ENCODE measurements around the gene RHBG. TPM values are rescaled to one million over a fixed set of nuclear protein-coding genes. Genes with fewer than 3 reads are reported as not detected.

Gene RHBG
- total RNA-seq, 1 donor from 2014 or later, result not detected

DNA sequence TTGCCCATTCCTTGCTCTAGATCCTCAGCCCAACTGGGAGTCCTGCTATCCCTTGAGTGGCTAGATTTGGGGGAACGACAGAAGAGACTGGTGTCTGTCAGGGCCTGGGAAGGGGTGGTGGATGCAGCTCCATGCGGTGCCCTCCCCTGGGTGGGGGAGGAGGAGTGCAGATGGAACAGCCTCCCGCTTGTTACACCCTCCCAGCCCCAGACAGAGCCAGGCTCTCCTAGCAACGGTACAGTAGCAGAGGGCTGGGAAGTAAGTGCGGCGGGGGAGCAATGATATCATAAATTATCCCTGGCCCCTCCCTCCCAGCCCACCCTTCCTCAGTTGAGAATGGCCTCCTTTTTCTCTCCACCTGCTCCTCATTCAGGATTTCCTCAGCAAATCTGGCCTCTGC is 37.2 kb downstream of the RHBG start:
- no peak for DNase-seq (ENCODE audit: low spot score)

DNA sequence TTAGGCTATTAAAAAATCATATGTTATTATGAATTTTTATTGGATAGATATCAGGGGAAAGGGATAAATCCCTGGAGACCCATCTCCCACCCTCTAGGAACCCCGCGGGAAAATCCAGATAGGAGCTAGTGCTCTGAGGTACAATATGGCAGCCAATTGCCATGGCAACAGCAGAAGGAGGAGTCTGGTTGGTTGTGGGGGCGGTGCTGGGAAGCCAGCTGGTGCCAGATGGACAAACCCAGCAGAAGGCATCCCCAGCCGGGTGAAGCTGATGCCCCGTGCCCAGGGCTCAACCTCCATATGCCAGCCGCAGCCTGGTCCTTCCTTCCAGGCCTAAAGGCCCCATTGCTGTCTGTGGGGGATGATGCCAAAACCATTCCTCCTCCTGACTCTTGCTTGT is 38.3 kb downstream of the RHBG start:
- no peak for DNase-seq (ENCODE audit: low spot score)

DNA sequence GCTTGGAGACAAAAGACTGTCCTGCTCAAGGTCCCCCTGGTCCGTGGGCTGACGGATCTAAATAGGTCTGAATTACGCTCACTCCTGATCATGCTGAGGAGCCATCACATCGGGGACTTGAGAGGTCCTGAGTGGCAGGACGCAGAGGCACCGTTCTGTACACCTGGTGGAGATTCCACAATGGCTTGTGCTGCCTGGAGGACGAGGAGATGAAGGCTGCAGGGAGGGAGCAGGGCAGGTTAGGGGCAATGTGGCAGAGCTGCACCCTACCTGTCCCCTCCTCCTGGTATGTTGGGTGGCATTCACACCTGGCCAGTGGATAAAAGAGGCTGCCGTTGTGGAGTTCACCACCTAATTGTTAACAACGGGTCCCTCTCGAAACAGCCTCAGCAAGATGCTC is 38.7 kb downstream of the RHBG start:
- DNase-seq (ENCODE audit: low spot score), result no peak

DNA sequence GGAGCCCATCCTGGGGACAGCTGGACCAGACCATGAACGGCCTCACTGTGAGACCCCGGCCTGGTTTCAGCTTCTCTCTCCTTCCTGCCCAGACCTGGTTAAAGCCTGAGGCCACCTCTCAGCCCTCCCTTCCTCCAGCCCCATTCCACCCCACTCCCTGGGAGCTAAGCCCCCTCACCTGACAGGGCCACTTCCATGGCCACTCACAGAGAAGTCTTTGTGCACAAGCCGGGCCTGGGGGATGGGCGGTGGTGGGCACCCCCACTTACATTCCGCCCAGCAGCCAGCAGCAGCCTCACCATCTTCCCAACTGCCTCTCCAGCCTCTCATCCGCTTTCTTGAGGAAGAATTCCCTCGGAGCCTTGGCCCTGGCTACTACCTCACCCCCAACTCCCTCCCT is 40.4 kb downstream of the RHBG start:
- no peak for DNase-seq (ENCODE audit: low spot score)

DNA sequence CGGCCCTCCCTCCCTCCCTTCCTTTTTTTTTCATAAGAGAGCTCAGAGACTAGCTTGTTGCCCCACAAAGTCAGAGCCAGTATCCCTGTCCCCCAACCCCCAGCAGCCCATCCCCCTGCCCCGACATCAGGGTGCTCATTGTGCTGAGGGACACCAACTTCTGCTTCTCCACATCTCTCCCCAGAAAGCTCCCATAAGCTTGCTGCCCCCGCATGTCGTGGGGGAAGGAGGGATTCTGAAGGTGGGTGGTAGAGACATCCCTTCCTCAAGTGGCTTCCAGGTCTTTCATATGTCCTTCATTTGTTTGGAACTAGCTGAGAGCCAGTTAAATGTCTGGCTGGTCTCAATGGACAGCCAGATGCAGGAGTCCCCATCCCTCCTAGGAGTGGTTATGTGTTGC is 41.2 kb downstream of the RHBG start:
- no peak for DNase-seq (ENCODE audit: low spot score)

DNA sequence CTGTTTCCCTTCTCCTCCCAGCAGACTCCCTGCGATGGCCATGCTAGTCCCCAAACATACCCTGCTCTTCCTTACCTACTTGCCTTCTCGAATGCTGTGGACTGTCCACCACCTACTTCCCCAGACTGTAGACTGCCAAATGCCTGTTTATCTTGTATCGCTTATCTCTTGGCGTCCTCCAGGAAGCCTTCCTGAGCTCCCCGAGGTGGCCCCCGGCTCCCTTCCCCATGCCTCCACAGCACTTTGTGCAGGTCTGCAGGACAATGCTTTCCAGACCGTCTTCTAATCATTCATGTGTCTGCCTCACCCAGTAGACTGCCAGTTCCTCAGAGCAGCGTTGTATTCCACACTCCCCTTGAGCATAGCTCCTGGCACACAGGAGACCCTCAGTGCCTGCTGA is 41.7 kb downstream of the RHBG start:
- no peak for DNase-seq (ENCODE audit: low spot score)

DNA sequence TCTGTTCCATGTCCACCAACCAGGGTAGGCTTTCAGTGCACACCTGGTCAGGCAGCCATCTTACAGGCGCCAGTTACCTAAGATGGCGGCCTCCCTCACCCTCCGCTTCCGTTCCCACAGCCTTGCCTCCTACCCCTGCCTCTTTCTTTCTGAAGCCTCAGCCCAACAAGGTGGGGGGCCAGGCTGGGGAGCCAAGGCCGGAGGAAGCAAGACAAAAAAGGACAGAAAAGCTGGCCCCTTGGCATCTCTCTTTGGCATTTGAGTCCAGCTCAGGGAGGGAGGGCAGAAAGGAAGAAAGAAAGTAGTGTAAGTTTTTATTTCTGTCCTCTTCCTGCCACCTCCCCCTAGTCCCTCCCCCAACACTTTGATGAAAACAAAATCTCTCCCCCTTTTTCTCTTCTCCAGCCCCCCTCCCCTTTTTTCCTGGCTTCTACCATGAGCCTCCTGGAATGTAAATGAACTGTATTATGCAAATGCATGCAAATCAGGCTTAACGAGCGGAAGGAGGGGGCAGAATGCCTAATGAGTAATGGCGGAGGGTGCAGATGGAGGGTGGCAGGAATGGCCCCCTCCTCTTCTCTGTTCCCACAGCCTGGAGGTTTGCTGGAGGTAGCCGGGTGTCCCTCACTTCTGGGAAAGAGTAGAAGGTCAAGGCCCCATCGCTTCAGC is 43.8 kb downstream of the RHBG start:
- DNase-seq (ENCODE audit: low spot score), result no peak

DNA sequence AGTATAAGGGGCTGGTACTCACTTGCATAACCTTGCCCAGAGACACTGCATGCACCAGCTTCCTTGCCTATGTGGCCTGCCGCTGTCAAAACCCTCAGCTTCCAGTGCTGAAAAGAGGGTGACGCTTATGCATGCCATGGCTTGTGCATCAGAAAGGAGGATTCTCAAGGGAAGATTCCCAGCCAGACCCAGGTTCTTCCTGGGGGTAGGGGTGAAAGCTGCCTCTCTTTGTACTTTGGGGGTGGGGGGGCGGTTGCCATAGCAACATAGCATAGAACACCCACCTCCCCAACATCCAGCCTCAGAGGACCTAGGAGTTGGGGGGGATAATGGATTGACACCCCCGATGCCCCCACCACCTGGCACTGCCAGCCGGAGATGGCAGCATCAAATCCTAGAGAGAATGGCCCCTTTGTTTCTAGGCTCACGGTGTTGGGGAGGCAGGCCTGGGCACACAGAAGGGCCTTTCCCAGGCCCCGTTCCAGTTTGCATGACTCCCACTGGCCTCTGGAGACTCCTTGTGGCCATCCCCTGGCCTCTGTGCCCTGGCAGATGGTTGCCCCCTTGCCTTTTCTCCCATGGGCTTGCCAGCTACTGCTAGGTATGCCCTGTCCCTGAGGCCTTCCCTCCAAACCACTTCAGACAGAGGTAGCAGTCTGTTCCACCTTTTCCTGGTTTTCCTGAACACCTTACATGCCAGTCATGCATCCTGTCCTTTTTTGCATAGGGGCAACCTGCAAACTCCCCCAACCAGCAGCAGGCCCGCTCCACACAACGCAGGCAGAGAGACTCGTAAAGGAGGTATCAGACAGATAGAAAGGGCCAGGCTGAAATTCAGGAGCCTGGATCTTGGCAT is 44.6 kb downstream of the RHBG start:
- no peak for DNase-seq (ENCODE audit: low spot score)

DNA sequence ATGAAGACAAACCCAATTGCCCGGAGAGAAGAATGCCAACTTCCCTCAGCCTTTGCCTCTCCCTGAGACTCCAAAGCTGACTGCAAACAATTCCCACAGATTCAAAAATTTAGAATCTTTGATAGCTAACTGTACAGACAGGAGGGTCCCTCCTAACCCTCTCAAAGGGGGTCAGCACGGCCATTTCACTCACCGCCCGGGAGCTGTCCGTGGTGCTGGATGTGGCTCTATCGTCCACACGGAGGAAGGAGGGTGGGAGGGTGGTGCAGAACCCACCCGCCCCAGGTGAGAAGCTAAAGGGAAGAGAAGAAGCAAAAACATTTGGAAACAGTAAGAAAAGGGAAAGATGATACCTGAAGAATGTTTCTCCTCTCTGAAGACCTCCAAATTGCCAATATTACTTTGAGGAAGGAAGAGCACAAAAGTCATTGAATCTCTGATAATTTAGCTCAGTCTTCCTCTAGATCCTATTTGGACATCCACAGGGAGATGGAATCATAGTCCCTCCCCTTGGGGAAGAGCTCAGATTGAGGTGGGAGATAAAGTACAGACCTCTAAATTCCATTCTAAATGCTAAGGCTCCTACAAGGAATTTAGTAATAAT is 45.6 kb downstream of the RHBG start:
- DNase-seq (ENCODE audit: low spot score), result no peak

DNA sequence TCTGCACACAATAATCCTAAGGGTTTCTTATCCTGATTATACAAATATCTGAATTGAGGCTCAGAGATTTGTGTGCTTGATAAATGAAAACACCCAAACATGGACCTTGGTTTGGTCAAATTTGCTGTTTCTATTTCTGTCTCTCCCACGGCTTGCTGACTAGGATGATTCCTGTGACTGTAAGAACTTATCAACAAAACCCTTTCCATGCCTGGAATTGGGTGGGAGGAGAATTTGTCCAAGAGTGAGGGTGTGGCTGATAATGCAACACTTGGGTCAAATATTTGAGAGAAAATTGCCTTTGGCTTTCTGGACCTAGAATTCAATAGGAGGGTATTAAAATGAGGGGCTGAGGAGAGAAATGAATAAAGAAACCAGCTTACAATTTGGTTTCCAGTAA is 48.0 kb downstream of the RHBG start:
- DNase-seq (ENCODE audit: low spot score), result no peak

DNA sequence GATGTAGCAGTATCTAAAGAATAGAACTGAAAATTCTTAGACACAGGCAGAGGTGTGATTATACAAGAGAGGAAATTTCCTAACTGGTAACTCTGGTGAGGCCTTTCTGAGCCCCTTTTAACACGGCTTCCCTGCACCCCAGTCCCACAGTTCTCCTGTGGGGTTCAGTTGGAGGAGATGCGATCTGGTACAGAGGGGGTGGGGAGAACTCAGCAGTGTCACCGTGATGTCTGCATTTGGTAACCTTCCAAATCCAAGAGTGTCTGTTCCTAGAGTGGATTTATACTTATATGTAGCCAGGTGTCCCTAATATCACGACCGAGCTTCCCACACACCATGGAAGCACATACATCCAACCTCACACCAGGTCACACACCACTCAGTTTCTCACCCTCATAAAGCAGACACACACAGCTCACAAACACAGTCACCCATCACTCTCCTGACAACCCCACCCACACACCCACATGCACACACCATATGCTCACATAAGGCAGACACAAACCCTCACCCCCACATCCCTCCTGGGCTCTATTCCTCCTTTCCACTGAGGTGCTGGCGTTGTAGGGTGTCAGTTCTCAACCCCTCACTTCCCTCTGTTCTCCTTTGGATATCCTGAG is 48.5 kb downstream of the RHBG start:
- DNase-seq (ENCODE audit: low spot score), result no peak

DNA sequence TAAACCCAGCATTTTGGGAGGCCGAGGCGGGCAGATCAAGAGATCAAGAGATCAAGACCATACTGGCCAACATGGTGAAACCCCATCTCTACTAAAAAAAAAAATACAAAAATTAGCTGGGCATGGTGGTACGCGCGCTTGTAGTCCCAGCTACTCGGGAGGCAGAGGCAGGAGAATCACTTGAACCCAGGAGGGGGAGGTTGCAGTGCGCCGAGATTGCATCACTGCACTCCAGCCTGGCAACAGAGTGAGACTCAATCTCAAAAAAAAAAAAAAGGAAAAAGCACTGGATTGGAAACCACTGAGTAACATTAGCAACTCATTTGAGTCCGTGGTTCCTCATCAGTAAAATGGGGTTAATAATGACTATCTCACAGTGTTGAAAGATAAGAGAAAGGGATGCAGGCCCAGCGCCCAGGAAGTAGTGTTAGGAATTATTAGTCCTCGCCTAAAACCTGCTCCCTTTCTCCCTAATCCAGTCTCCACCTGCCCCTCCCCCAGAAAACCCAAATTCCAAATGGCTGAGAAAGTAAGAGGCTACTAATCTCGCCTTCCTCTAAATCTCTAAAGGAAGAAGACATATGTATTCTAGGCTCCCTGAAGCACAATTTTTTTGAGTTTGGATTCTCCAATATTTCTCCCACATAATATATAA is 49.5 kb downstream of the RHBG start:
- no peak for DNase-seq (ENCODE audit: low spot score)

DNA sequence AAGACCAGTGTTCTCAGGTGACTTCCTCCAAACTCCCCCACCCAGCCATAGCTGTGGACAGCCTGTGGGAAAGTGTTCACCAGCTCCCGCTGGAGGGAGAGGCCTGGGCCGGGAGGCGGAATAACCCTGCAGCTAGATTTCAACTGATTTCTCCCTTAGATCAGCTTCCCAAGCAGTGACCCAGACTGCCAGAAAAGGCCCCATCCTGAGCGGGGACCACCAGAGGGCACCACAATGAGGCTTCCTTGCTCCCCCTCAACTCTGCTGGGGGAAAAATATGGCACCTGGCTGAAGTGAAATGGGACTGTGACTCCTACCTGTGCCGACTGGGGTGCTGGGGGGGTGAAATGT is 50.8 kb downstream of the RHBG start:
- no peak for DNase-seq (ENCODE audit: low spot score)

DNA sequence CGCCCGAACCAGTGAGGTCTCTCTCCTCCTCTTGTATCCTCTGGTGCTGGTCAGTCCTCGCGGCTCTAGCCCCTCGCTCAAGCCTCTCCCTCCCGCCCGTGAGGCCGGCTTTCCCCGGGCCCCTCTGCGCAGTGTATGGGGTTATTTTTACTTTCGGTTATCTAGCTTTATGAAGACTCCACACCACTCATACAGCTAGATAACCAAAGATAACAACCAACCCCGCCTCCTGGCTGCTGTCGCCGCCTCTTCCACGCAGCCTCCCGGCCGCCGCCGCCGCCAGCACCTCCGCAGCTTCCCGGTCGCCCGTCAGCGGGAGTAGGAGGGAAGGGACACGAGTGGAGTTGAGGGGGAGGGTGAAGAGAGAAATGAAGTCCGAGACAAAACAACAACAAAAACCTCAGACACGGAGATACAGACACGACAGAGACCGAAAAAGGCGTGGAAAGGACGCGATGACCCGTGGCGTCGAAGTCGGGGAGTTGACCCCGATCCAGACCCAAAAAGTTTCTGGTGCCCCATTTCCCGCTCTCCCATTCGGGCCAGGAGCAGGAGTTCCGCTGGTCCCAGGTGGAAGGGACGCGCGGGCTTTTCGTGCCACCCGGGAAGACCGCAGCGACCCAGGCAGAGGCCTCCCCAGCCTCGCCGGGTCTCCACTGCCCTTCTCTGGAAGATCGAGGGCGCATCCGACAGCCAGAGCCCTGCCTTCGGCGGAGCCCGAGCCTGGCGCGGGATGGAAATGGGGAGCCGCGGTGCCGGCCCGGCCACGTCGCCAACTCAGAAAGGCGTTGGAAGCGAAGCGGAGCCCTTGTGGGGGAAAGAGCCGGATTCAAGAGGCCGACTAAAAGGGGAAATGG is 51.4 kb downstream of the RHBG start:
- DNase-seq (ENCODE audit: low spot score), result no peak

DNA sequence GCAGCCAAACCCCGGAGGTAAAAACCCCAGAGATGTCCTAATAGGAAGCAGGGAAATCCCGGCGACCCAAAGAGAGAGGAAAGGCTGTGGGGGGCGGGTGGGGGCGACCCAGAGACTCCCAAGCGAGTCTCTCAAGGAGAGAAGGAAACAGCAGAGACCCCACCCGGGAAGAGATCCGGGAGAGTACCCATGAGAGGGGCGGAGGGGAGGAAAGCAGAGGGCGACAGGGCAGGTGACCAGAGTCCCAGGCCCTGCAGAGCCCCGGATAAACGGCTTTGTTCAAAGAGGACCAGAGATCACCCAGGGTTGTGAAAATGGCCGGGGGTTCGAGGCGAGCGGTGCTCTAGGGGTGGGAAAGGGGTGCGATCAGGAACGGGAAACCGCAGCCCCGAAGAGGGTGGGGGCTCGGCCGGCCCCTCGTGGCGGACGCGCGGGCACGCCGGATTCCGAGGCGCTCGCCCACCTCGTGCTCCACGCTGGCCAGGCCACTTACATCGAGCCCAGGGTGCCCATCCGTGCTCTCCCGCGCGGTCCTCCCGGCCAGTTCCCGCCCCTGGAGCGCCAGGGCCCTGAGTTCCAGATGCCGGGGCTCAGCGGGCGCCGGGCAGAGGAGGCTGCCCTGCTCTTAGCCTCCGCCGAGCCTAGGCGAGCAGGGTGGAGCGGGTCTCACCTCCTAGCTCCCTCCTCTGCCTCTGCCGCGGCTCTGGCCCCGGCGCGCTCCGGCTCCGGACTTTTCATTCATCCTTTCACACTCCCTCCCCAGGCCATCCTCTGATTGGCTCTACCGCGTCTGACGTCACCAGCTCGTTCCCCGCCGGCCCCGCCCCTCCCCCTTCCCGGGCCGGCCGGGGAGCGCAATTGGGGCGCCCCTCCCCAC is 52.3 kb downstream of the RHBG start:
- peak; percentile 92 for DNase-seq (ENCODE audit: low spot score)

DNA sequence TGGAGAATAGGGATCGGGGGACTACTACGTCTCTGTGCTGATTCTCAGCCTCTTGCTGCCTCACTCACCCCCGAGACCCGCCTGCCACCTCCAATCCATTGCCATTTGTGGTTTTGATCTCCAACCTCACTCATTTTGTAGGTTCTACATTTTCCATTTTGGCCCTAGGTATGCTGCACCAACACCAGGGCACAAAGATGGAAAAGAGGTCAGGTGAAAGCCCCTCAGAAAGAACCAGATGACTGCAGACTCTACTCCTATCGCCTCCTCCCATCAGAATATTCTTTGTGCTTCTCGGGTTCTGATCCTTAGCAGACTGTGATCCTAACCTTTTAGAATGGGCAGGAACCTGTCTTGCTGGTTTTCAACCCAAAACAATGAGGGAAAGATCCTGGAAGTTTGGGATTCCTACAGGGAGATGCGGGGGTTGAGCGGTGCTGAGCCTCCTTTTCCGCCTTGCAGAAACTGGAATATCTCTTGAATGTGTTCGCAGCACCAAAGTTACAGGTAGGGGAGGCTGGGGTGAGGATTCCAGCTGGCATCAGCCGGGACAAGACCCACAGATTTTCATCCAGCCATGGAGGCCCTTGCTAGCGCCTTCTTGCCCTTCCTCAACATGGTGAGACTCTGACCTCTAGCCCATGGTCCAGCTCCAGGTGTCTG is 53.1 kb downstream of the RHBG start:
- DNase-seq (ENCODE audit: low spot score), result no peak

DNA sequence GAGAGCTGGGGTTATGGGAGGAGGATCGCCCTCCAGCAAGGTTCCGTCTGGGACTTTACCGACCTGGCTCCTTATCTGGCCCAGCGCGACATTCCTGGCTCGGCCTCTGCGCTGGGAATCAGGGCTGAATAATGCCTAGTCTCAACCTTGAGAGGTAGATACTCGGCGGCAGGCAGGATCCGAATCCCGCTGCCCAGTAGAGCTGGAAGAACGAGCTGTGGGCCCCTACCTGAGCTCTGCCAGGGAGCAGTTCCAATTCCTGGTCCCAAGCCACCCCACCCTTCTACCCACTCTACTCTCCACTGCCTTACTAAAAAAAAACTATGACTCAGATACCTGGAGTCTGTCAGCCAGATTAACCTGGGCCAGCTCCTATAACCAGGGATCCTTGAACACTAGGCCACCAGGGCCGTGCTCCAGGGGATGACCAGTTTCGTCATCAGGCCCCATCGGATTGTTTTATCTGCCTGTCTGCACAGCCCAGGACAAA is 53.6 kb downstream of the RHBG start:
- DNase-seq (ENCODE audit: low spot score), result no peak

DNA sequence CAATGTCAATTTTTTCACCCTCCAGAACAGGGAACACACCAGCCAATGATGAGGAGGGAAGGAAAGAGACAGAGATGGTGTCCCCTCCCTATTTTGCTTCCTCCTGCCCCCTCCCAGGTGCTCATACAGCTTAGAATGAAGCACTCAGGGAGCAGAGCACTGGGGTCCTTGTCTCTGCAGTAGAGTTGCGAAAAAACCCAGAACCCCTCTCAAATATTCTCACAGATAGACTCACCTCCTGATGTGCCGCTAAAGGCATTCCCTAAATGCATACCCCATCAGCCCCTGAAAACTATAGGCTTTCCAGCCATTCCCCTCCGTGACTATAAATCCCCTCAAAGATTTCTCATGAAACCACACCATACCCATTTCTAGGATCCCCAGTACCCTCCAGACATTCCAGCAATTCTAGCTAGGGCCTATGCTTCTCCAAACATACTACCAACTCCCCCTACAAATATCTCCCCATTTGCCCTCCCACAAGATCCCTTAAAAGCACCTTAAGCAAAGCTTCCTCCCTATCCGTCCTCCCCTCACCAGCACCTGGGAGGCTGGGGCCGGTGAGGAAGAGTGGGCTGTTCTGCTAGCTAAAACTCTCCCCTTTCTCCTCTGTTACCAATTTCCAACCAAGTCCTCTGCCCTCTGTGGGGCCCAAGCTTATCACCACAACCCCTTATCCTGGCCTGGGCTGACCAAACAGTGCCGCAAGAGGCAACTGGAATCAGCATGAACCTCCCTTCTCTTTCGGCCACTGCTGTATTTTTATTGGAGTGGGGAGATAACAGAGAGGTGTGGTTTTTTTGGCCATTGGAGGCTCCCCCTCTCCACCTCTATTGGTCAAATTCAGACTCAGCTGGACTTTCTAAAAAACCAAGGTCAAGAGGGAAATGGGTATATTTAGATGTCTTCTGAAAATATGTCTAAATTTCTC is 54.7 kb downstream of the RHBG start:
- no peak for DNase-seq (ENCODE audit: low spot score)

All from mesenteric fat pad (tissue), 1 donor.